Astrocyte of the spinal cord (primary cell): ENCODE measurements around the gene C3orf22.

Experiments used
- DNase-seq: peaks from one replicate; pipeline ENCODE4 v3.0.0; 2011; ENCODE audit warnings: low read depth, low spot score
- H3K4me3 ChIP-seq: 2 replicates; pipeline ENCODE4 v1.5.1; 2011; ENCODE audit warnings: low read depth, mild to moderate bottlenecking, low read length, moderate library complexity
- in situ Hi-C: cut with HindIII; loops from 2 replicates; pipeline ENCODE4 v1.10.0; 2017; ENCODE audit warnings: low sequenced_read_pairs
- TF ChIP-seq, protein P1 (sequence below): IDR thresholded peaks from 2 replicates; pipeline ENCODE4 v1.5.1; 2012; ENCODE audit warnings: low read depth, mild to moderate bottlenecking, low read length, inconsistent platforms

Gene C3orf22

DNA sequence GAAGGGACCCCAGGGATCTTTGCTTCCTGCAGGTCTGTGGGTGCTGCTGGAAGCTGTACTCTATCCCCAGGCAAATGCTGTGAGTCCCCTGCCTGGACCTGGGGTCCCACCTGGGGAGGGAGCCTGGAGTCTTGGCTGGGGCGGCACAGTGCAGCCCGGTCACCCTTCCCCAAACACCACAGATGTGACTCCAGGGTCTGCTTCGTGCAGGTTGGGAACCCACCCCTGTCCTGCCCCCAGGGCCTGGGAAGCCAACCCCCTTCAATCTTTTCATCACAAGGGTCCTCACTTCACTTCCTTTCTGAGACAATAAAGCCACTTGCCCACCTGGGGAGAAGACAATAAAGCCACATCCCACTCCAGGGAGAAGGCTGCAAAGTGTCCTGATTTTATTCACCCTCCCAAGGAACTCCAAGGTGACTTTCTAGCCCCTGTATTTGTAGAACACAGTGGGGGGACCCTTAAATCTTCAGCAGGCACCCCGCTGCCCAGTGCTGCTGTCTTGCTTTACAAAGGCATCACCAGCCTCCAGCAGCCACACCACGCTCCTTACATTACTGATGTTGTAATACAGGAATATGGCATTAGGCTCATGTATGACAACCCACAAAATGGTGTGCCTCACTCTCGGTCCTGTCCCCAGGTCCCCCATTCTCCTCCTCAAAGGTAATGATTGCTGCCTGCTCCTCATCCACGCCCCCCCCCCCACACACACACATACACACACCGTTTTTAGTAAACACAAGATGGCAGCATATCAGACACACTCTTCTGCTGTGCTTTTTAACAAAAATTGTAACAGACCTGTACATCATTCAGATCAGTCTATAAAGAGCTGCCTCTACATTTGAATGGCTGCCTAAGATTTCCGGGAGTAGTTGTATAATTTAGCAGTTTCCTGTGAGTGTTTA is 9.9 kb downstream of the C3orf22 start:
- DNase-seq, result no peak
- in situ Hi-C loops, result no loop called here
- TF ChIP-seq, protein P1, sequence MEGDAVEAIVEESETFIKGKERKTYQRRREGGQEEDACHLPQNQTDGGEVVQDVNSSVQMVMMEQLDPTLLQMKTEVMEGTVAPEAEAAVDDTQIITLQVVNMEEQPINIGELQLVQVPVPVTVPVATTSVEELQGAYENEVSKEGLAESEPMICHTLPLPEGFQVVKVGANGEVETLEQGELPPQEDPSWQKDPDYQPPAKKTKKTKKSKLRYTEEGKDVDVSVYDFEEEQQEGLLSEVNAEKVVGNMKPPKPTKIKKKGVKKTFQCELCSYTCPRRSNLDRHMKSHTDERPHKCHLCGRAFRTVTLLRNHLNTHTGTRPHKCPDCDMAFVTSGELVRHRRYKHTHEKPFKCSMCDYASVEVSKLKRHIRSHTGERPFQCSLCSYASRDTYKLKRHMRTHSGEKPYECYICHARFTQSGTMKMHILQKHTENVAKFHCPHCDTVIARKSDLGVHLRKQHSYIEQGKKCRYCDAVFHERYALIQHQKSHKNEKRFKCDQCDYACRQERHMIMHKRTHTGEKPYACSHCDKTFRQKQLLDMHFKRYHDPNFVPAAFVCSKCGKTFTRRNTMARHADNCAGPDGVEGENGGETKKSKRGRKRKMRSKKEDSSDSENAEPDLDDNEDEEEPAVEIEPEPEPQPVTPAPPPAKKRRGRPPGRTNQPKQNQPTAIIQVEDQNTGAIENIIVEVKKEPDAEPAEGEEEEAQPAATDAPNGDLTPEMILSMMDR, result no peak
- H3K4me3 ChIP-seq, result no peak overlapping the region

DNA sequence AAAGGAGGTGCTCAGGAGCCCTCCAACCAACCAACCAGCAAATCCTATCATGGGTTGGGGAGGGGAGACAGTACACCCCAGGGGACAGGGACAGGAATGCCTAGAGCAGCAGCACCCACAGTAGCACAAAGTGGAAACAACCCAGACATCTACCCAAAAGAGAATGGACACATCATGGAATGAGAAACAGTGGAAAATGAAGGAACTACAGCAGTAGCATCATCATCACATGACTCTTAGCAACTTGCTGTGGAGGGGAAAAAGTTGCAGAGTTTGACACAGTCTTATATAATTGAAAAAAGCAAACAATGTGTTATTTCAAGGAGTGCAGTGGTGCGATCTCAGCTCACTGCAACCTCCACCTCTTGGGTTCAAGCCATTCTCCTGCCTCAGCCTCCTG is 11.0 kb downstream of the C3orf22 start:
- no peak for DNase-seq

DNA sequence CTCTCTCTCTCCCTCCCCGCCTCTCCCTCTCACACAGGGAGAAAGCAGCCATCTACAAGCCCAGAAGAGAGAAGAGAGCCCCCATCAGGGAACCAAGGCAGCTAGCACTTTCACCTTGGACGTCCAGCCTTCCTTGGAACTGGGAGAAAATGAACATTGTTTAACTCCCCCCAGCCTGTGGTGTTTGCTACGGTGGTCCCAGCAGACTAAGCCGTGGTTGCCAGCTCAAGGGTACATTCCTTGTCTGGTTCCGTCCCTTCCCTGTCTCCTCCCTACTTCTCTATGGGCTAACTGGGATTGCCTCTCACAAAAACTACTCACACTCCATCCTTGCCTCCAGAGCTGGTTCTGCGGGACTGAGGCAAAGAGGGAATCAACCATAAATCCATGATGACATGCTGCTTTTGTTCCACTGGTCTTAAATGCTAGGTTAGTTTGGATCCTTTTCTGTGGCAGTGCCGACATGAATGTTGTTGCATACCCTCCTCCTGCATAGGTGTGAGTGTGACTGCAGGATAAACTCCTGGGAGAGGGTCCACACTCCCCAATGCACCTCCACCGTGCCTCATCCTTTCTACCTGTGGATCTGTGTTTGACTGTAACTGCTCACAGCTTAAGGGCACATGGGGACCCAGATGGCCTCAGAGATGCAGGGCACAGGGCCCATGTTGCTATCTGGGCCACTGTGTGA is 12.0 kb downstream of the C3orf22 start:
- H3K4me3 ChIP-seq, result no peak overlapping the region
- no peak for DNase-seq
- TF ChIP-seq, protein P1, result no peak
- in situ Hi-C loops, result no loop called here

More for the DNA sequence above, 11.0 kb downstream of the C3orf22 start:
- TF ChIP-seq, protein P1, result no peak
- in situ Hi-C loops, result no loop called here
- no peak overlapping the region for H3K4me3 ChIP-seq

DNA sequence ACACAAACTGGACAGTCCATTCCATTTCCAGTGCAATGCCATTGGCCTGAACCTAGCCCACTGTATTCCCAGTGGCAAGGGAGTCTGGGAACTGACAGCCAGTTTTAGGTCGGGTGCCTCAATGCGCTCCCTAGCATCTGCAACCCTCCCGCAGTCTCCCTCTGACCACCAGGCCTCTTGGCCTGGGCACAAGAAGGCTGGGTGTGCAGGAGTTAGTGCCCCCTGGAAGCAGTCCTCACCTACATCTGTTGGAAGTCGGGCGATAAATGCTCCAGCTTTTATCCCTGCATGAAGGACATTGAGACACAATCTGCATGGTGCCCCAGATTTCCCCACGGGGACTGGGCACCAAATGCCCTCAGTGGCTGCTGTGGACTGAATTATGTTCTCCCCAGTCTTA is 12.7 kb downstream of the C3orf22 start:
- no peak for DNase-seq
- TF ChIP-seq, protein P1, result no peak
- no peak overlapping the region for H3K4me3 ChIP-seq
- in situ Hi-C loops, result no loop called here

DNA sequence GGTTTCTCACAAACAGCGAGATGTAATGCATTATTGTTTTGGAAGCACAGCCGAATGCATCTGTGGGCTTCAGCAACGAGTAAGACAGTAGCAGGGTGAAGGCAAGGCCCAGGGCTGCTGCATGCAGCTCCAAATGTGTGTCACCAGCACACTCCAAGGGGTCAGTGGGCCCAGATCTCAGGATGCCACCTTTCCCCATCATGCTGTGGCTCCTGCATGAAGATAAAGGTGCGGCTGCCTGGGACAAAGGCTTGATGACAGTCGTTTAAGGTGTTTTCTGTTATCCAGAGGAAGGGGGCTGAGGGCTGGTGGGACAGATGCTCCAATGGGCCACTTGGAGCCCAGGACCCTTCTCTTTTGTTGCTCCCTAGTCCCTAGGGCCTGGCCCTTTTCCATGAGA is 13.2 kb downstream of the C3orf22 start:
- in situ Hi-C loops, result no loop called here
- no peak overlapping the region for H3K4me3 ChIP-seq
- DNase-seq, result no peak

DNA sequence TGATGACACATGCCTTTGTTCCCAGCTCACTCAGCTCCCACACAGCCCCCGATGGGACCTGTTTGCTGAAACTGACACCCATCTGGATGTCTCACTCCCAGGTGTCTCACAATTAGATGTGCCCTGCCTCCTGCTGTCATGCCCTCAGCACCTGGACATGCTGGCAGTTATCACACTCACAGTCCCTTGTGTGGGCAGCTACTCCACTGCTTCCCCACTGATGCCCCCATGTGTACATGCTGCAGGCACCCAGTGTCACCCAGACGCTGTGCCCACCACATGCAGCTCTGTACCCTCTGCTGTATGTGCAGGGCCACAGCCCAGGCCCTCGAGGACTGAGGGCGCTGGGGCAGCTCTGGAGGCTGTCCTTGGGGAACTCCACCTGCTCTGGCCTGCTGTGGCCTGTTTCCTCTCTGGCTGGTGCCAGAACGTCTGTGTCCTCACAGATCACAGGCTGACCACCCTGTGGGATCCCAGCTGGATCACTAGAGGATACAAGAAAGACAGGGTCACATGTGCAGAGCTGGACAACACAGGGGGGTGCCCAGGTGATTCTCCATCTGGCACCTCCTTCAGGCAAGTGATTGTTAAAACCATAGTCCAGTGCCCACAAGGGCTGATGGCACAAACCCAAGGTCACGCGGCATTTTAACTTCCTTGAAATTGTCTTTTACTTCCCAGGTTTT is 14.0 kb downstream of the C3orf22 start:
- in situ Hi-C loops, result no loop called here
- no peak overlapping the region for H3K4me3 ChIP-seq
- no peak for DNase-seq
- TF ChIP-seq, protein P1, result no peak

More for the DNA sequence above, 13.2 kb downstream of the C3orf22 start:
- TF ChIP-seq, protein P1, result no peak
